H1 (cell line): ENCODE measurements around the gene TMEM129. TPM values are rescaled to one million over a fixed set of nuclear protein-coding genes. Genes with fewer than 3 reads are reported as not detected.

Experiments used
- CTCF ChIA-PET: fragments of 300-600 bp; sonication (Branson Sonifier 250); formaldehyde crosslinking; loops from one replicate; lab custom pipeline; 2021; ENCODE audit not compliant: partially characterized antibody; lab: Charles Lee
- POLR2A ChIA-PET: fragments of 300-600 bp; sonication (Branson Sonifier 250); formaldehyde crosslinking; loops from one replicate; lab custom pipeline; 2021; ENCODE audit warnings: inconsistent platforms; ENCODE audit not compliant: partially characterized antibody; lab: Charles Lee
- DNase-seq, 2 experiments: peaks; one replicate each; pipeline versions ENCODE4 v3.0.0 to v3.0.0-alpha.2; 2010 to 2022; ENCODE audit warnings: low spot score in 2 of 2, low read depth in 1 of 2, mixed read lengths in 1 of 2
- FAIRE-seq: peaks from 2 replicates; lab custom pipeline; 2011; peaks lifted over from hg19 to GRCh38; lab: Jason Lieb, UNC
- H2AFZ ChIP-seq: 2 replicates; pipeline ENCODE4 v1.8.1; 2012; ENCODE audit warnings: low read length, inconsistent platforms
- H2AK5ac ChIP-seq: 2 replicates; pipeline ENCODE4 v1.6.1; 2013; ENCODE audit warnings: low read depth, low read length
- H2BK120ac ChIP-seq: replicated peaks from 2 replicates; pipeline ENCODE3; 2013; ENCODE audit warnings: low read depth, low read length, inconsistent platforms
- H2BK12ac ChIP-seq: 2 replicates; pipeline ENCODE4 v1.6.1; 2013; ENCODE audit warnings: low read depth, low read length
- H2BK15ac ChIP-seq: 2 replicates; pipeline ENCODE4 v1.6.1; 2013; ENCODE audit warnings: low read length
- H2BK20ac ChIP-seq: 2 replicates; pipeline ENCODE4 v1.6.1; 2013; ENCODE audit warnings: low read length
- H2BK5ac ChIP-seq: 2 replicates; pipeline ENCODE4 v1.6.1; 2013; ENCODE audit warnings: low read depth, low read length
- H3K14ac ChIP-seq: 2 replicates; pipeline ENCODE4 v1.6.1; 2013; ENCODE audit warnings: inconsistent platforms; ENCODE audit not compliant: insufficient read length
- H3K18ac ChIP-seq: 2 replicates; pipeline ENCODE4 v1.6.1; 2013; ENCODE audit warnings: low read length; ENCODE audit errors: extremely low read depth
- H3K23ac ChIP-seq: 2 replicates; pipeline ENCODE4 v1.6.1; 2013; ENCODE audit warnings: inconsistent platforms; ENCODE audit not compliant: insufficient read length
- H3K23me2 ChIP-seq: 2 replicates; pipeline ENCODE4 v1.6.1; 2013; ENCODE audit warnings: low read depth, low read length
- H3K27ac ChIP-seq: 2 replicates; pipeline ENCODE4 v1.6.1; 2011; ENCODE audit warnings: low read depth, low read length, inconsistent platforms
- H3K27me3 ChIP-seq, 4 experiments: replicated peaks in 1 of 4; 1 replicate in 1 of 4; 2 replicates in 3 of 4; pipeline versions ENCODE4 v1.6.1 to v1.8.1; 2011 to 2013; ENCODE audit warnings: low read length in 3 of 4, mild to moderate bottlenecking in 3 of 4, inconsistent platforms in 2 of 4, mixed read lengths in 2 of 4, moderate library complexity in 1 of 4; ENCODE audit not compliant: control insufficient read depth in 3 of 4, insufficient read depth in 3 of 4; ENCODE audit errors: extremely low read depth in 1 of 4
- H3K36me3 ChIP-seq, 4 experiments: 2 replicates each; pipeline versions ENCODE4 v1.6.1 to v1.8.1; 2011 to 2013; ENCODE audit warnings: mild to moderate bottlenecking in 4 of 4, low read length in 3 of 4, moderate library complexity in 2 of 4, control low read depth in 1 of 4, inconsistent platforms in 1 of 4; ENCODE audit not compliant: insufficient read depth in 4 of 4, control insufficient read depth in 2 of 4
- H3K4ac ChIP-seq: replicated peaks from 2 replicates; pipeline ENCODE3; 2013; ENCODE audit warnings: low read length, low read depth, mixed read lengths, inconsistent platforms; ENCODE audit not compliant: insufficient read length
- H3K4me1 ChIP-seq, 4 experiments: replicated peaks in 1 of 4; 1 replicate in 1 of 4; 2 replicates in 3 of 4; pipeline versions ENCODE4 v1.6.1 to v1.8.1; 2011 to 2013; ENCODE audit warnings: low read length in 3 of 4, inconsistent platforms in 2 of 4, mixed read lengths in 1 of 4; ENCODE audit not compliant: insufficient read depth in 4 of 4, control insufficient read depth in 3 of 4
- H3K4me2 ChIP-seq, 2 experiments: 2 replicates each; pipeline versions ENCODE4 v1.6.1 to v1.8.1; 2011 to 2013; ENCODE audit warnings: low read depth in 2 of 2, low read length in 2 of 2, control low read depth in 1 of 2, inconsistent platforms in 1 of 2, mild to moderate bottlenecking in 1 of 2; ENCODE audit not compliant: insufficient read depth in 1 of 2
- H3K4me3 ChIP-seq, 4 experiments: fragments of 200-600, 300-600 bp in 1 of 4; sonication (generic), shearing (Covaris generic), sonication (Bioruptor Twin) in 1 of 4; 2 replicates each; pipeline versions ENCODE4 v1.5.1 to v1.8.1; 2011 to 2016; ENCODE audit warnings: low read length in 4 of 4, low read depth in 3 of 4, control low read depth in 2 of 4, inconsistent platforms in 2 of 4, mild to moderate bottlenecking in 2 of 4, mixed read lengths in 1 of 4, moderate library complexity in 1 of 4; ENCODE audit not compliant: insufficient read depth in 2 of 4; ENCODE audit errors: extremely low read depth in 1 of 4
- H3K56ac ChIP-seq: replicated peaks from 2 replicates; pipeline ENCODE3; 2013; ENCODE audit warnings: low read depth, mild to moderate bottlenecking, mixed read lengths, low read length, inconsistent platforms; ENCODE audit not compliant: insufficient read length
- H3K79me1 ChIP-seq: 2 replicates; pipeline ENCODE4 v1.6.1; 2013; ENCODE audit warnings: low read depth, low read length, control low read depth
- H3K79me2 ChIP-seq, 2 experiments: 2 replicates each; pipeline versions ENCODE4 v1.6.1 to v1.8.1; 2012 to 2013; ENCODE audit warnings: low read length in 2 of 2, mild to moderate bottlenecking in 2 of 2, inconsistent platforms in 1 of 2; ENCODE audit not compliant: insufficient read depth in 2 of 2, control insufficient read depth in 1 of 2
- H3K9ac ChIP-seq, 4 experiments: replicated peaks in 1 of 4; 1 replicate in 1 of 4; 2 replicates in 3 of 4; pipeline versions ENCODE4 v1.6.1 to v1.8.1; 2011 to 2013; ENCODE audit warnings: low read depth in 3 of 4, low read length in 3 of 4, control low read depth in 2 of 4, mild to moderate bottlenecking in 2 of 4, moderate library complexity in 2 of 4, inconsistent platforms in 1 of 4; ENCODE audit errors: extremely low read depth in 1 of 4
- H3K9me3 ChIP-seq, 2 experiments: 2 replicates each; pipeline versions ENCODE4 v1.6.1 to v1.8.1; 2012 to 2013; ENCODE audit warnings: mild to moderate bottlenecking in 2 of 2, moderate library complexity in 2 of 2, control low read depth in 1 of 2, inconsistent platforms in 1 of 2, low read depth in 1 of 2, low read length in 1 of 2, mixed read lengths in 1 of 2; ENCODE audit not compliant: insufficient read depth in 2 of 2
- H4K20me1 ChIP-seq, 2 experiments: replicated peaks in 1 of 2; 2 replicates each; pipeline versions ENCODE3 to v1.8.1; 2011 to 2013; ENCODE audit warnings: inconsistent platforms in 2 of 2, low read length in 2 of 2, mild to moderate bottlenecking in 1 of 2; ENCODE audit not compliant: insufficient read depth in 2 of 2, control insufficient read depth in 1 of 2
- H4K5ac ChIP-seq: 2 replicates; pipeline ENCODE4 v1.6.1; 2013; ENCODE audit warnings: low read length, low read depth, mixed read lengths, inconsistent platforms; ENCODE audit not compliant: insufficient read length
- H4K8ac ChIP-seq: 2 replicates; pipeline ENCODE4 v1.8.0; 2013; ENCODE audit warnings: mild to moderate bottlenecking, moderate library complexity, low read length, inconsistent platforms; ENCODE audit not compliant: insufficient read depth; ENCODE audit errors: extremely low read depth
- H4K91ac ChIP-seq: replicated peaks from 2 replicates; pipeline ENCODE3; 2013; ENCODE audit warnings: low read length, mixed read lengths, inconsistent platforms; ENCODE audit not compliant: insufficient read length
- PHF8 ChIP-seq: fragments of 200-600 bp; sonication (generic); conservative IDR thresholded peaks from 2 replicates; pipeline ENCODE4 v1.7.1; 2012; ENCODE audit warnings: low read depth, mild to moderate bottlenecking, inconsistent platforms, low read length, moderate library complexity
- WGBS, 2 experiments: shearing (Covaris generic) in 1 of 2; methylation state at CpG; one replicate each; pipeline versions ENCODE4 v1.1.6 to v1.1.7; 2013 to 2015; ENCODE audit warnings: low lambda C conversion rate in 2 of 2, mixed read lengths in 2 of 2, inconsistent platforms in 1 of 2, low coverage in 1 of 2, missing lambda C conversion rate in 1 of 2; ENCODE audit not compliant: insufficient replicate concordance in 2 of 2, insufficient coverage in 1 of 2, insufficient read length in 1 of 2; ENCODE audit errors: extremely low coverage in 1 of 2, missing lambda C conversion rate in 1 of 2; 5-methylcytosine and 5-hydroxymethylcytosine counted together
- polyA plus RNA-seq, 7 experiments: library from polyadenylated mRNA; depleted of rRNA in 3 of 7; stranded (reverse) in 5 of 7; unstranded in 2 of 7; fragments of >200 nt in 5 of 7; fragments of 200-250 nt in 2 of 7; gene quantifications; 1 replicate in 5 of 7; 2 replicates in 1 of 7; 4 replicates in 1 of 7; pipeline versions ENCODE4 v1.2.1 to v1.2.3, GENCODE V29; 2011 to 2013; ENCODE audit warnings: missing spikeins in 2 of 7, mixed read lengths in 2 of 7
- total RNA-seq: library from RNA; stranded (reverse); fragmentation: NEBNext Ultra II Directional; extraction: Animal tissue kit (Norgen Biotek cat#: 25700); gene quantifications from 2 replicates; pipeline ENCODE4 v1.2.1, GENCODE V29; 2021

Gene TMEM129
- total and polyA plus RNA-seq, 2 of the 8 experiments (the other 6 are each of a cell fraction or from before 2014, with no cell fraction given), result 31.5 to 58.7 TPM

GRCh38 chr4:1746919-1747602, 25.9 kb upstream of the TMEM129 start:
- no peak overlapping the region for H3K4me2 ChIP-seq
- H3K14ac ChIP-seq, result no peak overlapping the region
- H4K8ac ChIP-seq, result no peak overlapping the region; the same call in 1 of the 2 replicates
- H2AFZ ChIP-seq, result no peak overlapping the region
- H2BK15ac ChIP-seq, result no peak overlapping the region; the same call in 1 of the 2 replicates
- no peak overlapping the region for H3K4ac ChIP-seq
- H3K27ac ChIP-seq, result no peak overlapping the region
- no peak overlapping the region for H2BK12ac ChIP-seq
- H3K23ac ChIP-seq, result no peak overlapping the region
- no peaks in the 10 kb centered on the region for H3K9me3 ChIP-seq
- 88% methylated on average over 31 of the region's 33 CpGs; no CpG with 5 or more reads in 1 of the 2 experiments for WGBS, 2 experiments
- peaks cover 5 to 6% of the 10 kb centered on the region in 2 experiments for H4K20me1 ChIP-seq
- CTCF ChIA-PET, result interaction anchor here (0.8 to 52.9 kb wide), 16 partner anchors 10 to 163 kb away, joined by 3 to 2507 read pairs (median 9); partner anchors contain the start of gene FGFR3
- DNase-seq, result no peak
- no peak overlapping the region for H4K5ac ChIP-seq
- H2BK5ac ChIP-seq, result no peak overlapping the region; the same call in 1 of the 2 replicates
- H3K4me3 ChIP-seq, result no peak overlapping the region
- H4K91ac ChIP-seq, result no peak overlapping the region
- FAIRE-seq, result no peak
- POLR2A ChIA-PET, result interaction anchor here (1.4 to 5.6 kb wide), 6 partner anchors 10 to 65 kb away, joined by 4 to 38 read pairs (median 12); partner anchors contain the start of genes TACC3 and TMEM129
- H2AK5ac ChIP-seq, result no peak overlapping the region
- no peak for TF ChIP-seq PHF8
- no peaks in the 10 kb centered on the region for H3K79me1 ChIP-seq
- H2BK20ac ChIP-seq, result no peak overlapping the region
- no peak overlapping the region for H3K9ac ChIP-seq
- no peak overlapping the region for H2BK120ac ChIP-seq
- no peak overlapping the region for H3K56ac ChIP-seq
- H3K23me2 ChIP-seq, result no peaks in the 10 kb centered on the region
- H3K36me3 ChIP-seq, result peaks cover 2 to 26% (median 20%) of the 10 kb centered on the region in 4 experiments; a peak in 6 of 8 replicates
- peaks cover 0 to 9% (median 6%) of the 10 kb centered on the region in 4 experiments; a peak in 6 of 7 replicates for H3K4me1 ChIP-seq
- no peaks in the 10 kb centered on the region for H3K79me2 ChIP-seq
- H3K27me3 ChIP-seq, result peaks cover 0 to 4% (median 0%) of the 10 kb centered on the region in 4 experiments; a peak in 2 of 7 replicates
- H3K18ac ChIP-seq, result no peak overlapping the region
